AG10803 (cell line): Measurements from ENCODE around the gene ABCB1.

ENCODE experiments used
- DNase-seq: peaks from one replicate; pipeline ENCODE4 v3.0.0; 2010; ENCODE audit warnings: low read depth
- H3K4me3 ChIP-seq: 2 replicates; pipeline ENCODE4 v1.5.1; 2011; ENCODE audit warnings: mild to moderate bottlenecking, low read length, control low read depth
- TF ChIP-seq, protein P1 (sequence below): conservative IDR thresholded peaks from 2 replicates; pipeline ENCODE4 v1.5.1; 2011; ENCODE audit warnings: mild to moderate bottlenecking, low read length, control low read depth, inconsistent platforms

ABCB1 gene

DNA sequence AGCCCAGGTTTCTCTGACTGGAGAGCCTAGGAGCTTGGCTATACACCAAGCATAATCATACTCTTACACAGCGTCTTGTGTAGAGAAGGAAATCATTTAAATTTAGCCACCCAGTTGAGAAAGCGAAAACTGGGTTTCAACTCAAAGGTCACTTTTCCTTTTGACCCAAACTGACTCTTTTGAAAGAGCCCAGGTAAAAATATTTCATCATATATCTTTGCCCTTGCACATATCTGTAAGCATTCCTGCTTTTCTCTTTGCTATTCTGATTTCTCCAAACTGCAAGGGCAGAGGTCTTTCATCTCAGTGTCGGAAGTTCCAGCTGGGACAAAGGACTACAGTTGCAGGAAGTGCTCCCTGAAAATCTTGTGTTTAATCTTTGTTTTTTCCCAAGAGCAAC, 103.2 kb downstream of the ABCB1 start:
- no peak overlapping the region for H3K4me3 ChIP-seq
- DNase-seq: no peak
- TF ChIP-seq, protein P1, sequence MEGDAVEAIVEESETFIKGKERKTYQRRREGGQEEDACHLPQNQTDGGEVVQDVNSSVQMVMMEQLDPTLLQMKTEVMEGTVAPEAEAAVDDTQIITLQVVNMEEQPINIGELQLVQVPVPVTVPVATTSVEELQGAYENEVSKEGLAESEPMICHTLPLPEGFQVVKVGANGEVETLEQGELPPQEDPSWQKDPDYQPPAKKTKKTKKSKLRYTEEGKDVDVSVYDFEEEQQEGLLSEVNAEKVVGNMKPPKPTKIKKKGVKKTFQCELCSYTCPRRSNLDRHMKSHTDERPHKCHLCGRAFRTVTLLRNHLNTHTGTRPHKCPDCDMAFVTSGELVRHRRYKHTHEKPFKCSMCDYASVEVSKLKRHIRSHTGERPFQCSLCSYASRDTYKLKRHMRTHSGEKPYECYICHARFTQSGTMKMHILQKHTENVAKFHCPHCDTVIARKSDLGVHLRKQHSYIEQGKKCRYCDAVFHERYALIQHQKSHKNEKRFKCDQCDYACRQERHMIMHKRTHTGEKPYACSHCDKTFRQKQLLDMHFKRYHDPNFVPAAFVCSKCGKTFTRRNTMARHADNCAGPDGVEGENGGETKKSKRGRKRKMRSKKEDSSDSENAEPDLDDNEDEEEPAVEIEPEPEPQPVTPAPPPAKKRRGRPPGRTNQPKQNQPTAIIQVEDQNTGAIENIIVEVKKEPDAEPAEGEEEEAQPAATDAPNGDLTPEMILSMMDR: no peak

DNA sequence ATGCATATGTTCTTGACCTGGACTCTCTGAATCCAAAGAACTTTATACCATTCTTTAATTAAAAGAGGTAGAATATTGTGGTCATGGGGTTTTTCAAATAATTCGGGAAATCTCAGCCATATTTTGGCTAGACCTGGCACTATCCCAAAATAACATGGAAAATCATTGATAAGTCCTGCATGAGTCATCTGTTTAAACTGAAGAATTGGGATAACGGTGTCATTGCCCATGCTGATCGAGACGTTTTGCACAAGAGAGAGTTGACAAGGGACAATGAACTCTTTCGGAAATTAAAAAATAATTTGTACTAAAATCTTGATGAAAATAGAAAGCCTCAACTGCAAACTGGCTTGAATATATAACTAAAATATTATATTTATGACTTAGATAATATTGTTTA, 105.3 kb downstream of the ABCB1 start:
- TF ChIP-seq, protein P1: no peak
- H3K4me3 ChIP-seq: no peak overlapping the region
- no peak for DNase-seq

DNA sequence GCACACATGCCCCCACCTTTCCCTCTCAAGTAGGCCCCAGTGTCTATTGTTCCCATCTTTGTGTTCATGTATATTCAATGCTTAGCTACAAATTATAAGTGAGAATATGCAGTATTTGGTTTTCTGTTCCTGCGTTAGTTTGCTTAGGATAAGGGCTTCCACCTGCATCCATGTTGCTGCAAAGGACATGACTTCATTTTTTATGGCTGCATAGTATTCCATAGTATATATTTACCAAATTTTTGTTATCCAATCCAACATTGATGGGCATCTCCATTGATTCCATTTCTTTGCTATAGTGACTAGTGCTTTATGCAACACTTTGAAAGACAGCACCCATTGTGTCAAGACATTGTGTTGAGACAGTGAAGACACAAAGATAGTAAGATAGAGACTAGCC, 106.2 kb downstream of the ABCB1 start:
- no peak overlapping the region for H3K4me3 ChIP-seq
- TF ChIP-seq, protein P1: no peak
- DNase-seq: no peak

DNA sequence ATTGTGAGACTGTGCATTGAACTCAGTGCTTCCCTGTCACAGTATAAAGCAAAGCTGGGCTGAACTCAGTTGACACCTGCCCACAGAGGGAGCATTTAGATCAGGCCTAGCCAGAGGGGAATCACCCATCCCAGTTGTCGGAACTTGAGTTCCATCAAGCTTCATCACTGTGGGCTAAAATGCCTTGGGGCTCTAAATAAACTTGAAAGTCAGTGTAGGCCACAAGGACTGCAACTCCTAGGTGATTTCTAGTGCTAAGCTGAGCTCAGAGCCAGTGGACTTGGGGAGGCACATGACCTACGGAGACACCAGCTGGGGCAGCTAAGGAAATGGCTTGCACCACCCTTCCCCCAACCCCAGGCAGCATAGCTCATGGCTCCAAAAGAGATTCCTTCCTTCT, 117.6 kb downstream of the ABCB1 start:
- H3K4me3 ChIP-seq: no peak overlapping the region
- TF ChIP-seq, protein P1: no peak
- DNase-seq: no peak

DNA sequence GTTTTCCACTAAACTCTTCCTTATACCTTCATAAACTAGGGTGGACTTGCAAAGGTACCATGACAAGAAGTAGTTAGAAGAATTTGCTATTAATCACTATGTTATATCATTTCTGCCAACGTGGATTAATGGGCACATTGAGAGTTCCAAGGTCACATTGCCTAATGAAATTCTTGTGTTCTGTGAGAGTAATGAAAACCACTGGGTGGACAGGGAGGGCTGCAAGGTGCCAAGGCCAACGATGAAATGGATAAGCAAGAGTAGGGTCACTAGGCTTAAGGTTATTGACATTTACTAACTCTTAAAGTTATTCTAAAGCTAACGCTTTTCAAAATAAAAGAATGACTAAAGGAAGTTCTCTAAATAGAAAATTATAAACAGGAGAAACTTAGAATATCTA, 118.6 kb downstream of the ABCB1 start:
- TF ChIP-seq, protein P1: no peak
- no peak for DNase-seq
- no peak overlapping the region for H3K4me3 ChIP-seq

DNA sequence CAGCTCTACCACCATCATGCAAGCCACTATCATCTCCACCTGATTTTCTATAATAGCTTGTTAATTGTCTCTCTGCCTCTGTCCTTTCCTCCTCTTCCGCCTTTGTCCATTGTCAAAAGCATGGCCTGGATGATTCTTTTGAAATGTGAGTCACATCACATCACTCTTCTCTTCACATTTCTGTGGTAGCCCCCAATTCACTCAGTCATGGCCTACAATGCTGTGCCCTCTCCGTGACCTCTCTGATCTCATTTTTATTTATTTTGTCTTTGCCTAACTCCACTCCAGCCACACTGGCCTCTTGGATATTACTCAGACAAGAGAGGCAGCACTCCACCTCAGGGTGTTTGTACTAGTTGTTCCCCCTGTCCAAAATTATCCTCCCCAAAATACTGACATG, 120.3 kb downstream of the ABCB1 start:
- DNase-seq: no peak
- H3K4me3 ChIP-seq: no peak overlapping the region
- TF ChIP-seq, protein P1: no peak

DNA sequence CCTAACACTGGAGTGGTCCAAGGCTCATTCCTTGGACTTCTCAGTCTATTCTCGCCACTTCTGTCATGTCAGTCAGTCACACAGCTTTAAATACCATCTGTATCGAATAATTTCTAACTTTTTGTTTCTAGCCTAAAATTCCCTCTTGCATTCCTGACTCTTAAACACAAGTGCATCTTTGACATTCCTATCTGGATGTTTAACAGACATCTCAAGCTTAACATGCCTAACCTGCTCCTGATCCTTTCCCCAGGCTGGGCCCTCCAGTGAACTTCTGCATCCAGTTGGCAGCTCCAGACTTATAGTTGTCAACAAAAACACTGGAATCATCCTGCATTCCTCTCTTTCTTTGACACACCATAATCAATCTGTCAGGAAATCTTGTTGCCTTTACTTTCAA, 120.7 kb downstream of the ABCB1 start:
- no peak for DNase-seq
- H3K4me3 ChIP-seq: no peak overlapping the region
- TF ChIP-seq, protein P1: no peak
